HL-60 (cell line): ENCODE results near the gene IL1R1.

ENCODE experiments used
- GABPA ChIP-seq: IDR thresholded peaks from 2 replicates; pipeline ENCODE4 v1.6.1; 2012; ENCODE audit warnings: low read depth
- POLR2AphosphoS5 ChIP-seq: IDR thresholded peaks from 2 replicates; pipeline ENCODE4 v1.6.1; 2012; ENCODE audit warnings: low read depth
- SPI1 ChIP-seq: IDR thresholded peaks from 2 replicates; pipeline ENCODE4 v1.6.1; 2012; ENCODE audit warnings: low read depth, mild to moderate bottlenecking, borderline replicate concordance
- TF ChIP-seq, protein P1 (sequence below): IDR thresholded peaks from one replicate; pipeline ENCODE4 v1.5.1; 2011; ENCODE audit warnings: low read length, control low read depth, inconsistent platforms; ENCODE audit not compliant: insufficient read depth
- TF ChIP-seq, protein P2 (sequence below): IDR thresholded peaks from 2 replicates; pipeline ENCODE4 v1.6.1; 2012; ENCODE audit warnings: low read depth; ENCODE audit not compliant: insufficient replicate concordance

DNA sequence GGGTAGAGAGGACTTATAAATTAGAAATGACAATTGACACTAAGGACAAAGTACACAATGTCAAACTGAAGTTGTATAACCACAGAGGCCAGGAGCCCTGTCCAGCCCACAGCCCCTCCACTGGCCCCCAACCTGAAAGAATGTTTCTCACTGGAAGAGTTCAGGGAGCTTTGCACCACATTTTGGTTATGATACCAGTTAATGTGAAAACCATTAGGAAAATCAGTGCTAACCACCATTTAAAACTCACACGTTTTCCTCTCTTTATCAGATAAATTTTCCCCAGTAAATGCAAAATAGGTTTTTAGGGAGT, 38.1 kb downstream of the IL1R1 start:
- TF ChIP-seq, protein P1, sequence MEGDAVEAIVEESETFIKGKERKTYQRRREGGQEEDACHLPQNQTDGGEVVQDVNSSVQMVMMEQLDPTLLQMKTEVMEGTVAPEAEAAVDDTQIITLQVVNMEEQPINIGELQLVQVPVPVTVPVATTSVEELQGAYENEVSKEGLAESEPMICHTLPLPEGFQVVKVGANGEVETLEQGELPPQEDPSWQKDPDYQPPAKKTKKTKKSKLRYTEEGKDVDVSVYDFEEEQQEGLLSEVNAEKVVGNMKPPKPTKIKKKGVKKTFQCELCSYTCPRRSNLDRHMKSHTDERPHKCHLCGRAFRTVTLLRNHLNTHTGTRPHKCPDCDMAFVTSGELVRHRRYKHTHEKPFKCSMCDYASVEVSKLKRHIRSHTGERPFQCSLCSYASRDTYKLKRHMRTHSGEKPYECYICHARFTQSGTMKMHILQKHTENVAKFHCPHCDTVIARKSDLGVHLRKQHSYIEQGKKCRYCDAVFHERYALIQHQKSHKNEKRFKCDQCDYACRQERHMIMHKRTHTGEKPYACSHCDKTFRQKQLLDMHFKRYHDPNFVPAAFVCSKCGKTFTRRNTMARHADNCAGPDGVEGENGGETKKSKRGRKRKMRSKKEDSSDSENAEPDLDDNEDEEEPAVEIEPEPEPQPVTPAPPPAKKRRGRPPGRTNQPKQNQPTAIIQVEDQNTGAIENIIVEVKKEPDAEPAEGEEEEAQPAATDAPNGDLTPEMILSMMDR: no peak
- TF ChIP-seq, protein P2, sequence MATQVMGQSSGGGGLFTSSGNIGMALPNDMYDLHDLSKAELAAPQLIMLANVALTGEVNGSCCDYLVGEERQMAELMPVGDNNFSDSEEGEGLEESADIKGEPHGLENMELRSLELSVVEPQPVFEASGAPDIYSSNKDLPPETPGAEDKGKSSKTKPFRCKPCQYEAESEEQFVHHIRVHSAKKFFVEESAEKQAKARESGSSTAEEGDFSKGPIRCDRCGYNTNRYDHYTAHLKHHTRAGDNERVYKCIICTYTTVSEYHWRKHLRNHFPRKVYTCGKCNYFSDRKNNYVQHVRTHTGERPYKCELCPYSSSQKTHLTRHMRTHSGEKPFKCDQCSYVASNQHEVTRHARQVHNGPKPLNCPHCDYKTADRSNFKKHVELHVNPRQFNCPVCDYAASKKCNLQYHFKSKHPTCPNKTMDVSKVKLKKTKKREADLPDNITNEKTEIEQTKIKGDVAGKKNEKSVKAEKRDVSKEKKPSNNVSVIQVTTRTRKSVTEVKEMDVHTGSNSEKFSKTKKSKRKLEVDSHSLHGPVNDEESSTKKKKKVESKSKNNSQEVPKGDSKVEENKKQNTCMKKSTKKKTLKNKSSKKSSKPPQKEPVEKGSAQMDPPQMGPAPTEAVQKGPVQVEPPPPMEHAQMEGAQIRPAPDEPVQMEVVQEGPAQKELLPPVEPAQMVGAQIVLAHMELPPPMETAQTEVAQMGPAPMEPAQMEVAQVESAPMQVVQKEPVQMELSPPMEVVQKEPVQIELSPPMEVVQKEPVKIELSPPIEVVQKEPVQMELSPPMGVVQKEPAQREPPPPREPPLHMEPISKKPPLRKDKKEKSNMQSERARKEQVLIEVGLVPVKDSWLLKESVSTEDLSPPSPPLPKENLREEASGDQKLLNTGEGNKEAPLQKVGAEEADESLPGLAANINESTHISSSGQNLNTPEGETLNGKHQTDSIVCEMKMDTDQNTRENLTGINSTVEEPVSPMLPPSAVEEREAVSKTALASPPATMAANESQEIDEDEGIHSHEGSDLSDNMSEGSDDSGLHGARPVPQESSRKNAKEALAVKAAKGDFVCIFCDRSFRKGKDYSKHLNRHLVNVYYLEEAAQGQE: no peak
- no peak for TF ChIP-seq POLR2AphosphoS5
- no peak for TF ChIP-seq GABPA
- TF ChIP-seq SPI1: no peak
